GM04504 (cell line): Measurements from ENCODE around the gene EGR2.
A peak's percentile ranks its signal among the peaks of the same experiment; 100 is the strongest.

Experiments
- DNase-seq: peaks from one replicate; pipeline ENCODE4 v3.0.0-alpha.2; 2012; ENCODE audit warnings: low read depth

The EGR2 gene

DNA sequence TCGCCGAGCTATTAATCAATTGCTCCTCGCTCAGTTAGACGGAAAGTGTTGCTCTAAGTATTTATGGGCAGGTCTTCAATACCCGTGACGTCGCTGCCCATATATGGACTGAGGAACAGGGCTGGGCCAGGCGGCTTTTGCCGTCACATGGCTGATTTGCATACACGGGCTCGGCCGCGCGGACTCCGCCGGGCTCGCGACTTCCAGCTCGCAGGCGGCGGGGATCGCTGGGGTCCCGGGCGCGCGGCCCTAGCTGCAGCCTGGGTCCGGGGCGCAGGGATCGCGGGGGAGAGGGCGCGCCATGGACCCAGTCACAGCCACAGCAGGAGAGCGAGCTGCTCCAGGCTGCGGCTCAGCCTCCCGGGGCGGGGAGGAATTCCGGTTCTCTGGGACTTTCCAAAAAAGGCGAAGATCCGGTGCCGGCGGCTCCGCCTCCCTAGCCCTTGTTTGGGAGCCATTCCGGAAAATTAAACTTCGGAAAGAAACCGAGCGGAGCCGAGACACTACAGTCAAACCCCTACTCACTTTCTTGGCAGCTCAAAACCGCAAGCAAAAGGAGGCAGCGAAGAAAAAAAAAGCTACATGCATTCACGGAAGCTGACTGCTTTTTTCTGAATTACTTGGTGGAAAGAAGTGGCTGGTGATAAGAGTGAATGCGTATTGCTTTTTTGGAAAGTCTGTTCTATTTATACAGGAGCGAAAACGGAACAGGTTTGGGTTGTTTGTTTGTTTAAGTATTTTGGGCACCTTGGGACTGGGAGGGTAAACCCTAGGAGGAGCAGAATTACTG is at the start of gene EGR2:
TSS of gene EGR2 (minus strand) at position 36 of the 790 bp plus-strand sequence. CDS start 337 bp downstream, outside the sequence.
- peak; percentile 82 for DNase-seq

DNA sequence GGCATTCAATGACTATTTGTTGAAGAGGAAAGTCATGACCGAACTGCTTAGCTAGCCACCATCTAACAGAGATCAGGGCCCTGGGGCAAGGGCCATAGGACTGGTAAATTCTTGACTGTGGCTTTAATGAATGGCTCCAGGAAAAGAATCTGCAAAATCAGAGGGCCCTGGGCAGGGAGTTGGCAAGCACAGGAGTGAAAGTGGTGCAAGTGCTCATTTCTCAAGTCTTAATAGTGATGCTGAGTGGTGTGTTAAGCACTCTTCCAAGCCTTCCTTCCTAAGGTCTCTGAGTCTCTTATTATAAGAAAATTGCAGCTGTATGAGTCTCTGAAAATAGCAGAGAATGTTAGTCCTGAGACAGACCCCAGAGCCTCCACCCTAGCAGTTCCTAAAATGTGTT is 46.3 kb upstream of the EGR2 start:
- no peak for DNase-seq

DNA sequence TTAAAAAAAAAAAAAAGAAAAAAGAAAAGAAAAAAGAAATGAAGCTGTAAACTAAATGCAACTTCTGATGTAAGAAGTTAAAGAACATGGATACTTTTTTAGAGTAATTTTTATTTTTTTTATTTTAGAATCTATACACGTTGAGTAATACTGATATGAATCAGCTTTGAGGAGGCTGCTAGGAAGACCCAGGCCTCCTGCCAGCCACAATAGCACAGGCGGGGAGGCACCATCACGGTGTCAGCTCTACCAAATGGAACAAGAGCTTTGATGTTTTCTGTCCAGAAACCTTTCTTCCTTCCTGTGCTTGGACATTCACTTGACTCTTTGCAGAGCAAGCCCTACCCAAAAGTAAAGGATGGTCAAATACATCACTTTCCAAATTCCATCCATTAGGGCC is 45.3 kb upstream of the EGR2 start:
- no peak for DNase-seq

DNA sequence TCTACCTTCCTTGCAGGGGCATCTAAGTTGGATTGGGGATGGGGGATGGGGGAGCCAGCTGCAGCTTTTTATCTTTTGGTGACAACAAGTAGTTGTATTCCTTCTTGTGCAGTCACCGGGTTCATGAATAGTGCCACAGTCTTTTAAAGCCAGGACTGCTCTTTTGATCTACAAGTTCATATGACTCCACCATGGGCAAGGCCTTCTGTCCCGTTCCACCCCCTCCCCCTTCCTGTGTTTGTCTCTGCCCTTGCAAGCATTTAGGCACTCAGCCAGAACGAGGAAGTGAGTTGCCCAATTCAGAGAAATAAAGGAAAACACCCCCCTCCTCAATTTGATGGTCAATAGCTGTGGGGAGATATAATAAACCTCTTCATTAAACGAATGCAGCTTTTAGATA is 44.8 kb upstream of the EGR2 start:
- no peak for DNase-seq

DNA sequence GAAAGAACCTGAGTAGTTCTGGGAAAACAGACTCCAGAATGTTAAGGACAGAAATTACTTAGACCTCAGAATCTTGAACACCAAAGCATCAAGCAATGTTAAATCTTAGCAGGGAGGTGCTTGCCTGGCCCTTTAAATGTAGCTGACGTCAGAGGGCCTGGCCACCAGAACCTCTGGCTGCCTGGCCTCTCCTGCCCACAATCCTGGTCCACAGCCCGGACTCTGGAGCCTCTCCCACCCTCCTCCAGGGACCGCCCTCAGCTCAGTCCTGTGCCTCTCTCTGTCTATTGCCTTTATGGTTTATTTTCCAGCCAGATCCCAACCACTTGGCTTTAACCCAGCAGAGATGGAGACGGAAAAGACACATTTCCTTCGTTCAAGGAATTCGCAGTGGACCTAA is 42.2 kb upstream of the EGR2 start:
- peak; percentile 32 for DNase-seq

DNA sequence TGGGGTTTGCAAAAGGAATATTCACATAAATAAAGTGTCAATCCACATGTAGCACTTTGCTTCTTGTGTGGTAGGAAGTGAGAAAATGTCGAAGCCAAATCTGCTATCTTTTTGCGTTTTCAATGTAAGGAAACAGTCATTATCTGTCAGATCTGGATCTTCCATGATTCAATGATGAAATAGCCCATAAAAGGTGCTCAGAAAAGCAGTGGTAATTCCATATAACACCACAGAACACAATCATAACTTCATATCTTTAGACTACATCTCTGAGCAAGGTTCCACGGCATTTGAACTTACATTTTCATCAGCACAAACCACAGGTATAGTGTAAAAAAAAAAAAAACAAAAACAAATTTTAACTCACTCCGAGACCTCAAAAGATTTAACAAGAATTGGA is 39.9 kb upstream of the EGR2 start:
- DNase-seq: no peak

DNA sequence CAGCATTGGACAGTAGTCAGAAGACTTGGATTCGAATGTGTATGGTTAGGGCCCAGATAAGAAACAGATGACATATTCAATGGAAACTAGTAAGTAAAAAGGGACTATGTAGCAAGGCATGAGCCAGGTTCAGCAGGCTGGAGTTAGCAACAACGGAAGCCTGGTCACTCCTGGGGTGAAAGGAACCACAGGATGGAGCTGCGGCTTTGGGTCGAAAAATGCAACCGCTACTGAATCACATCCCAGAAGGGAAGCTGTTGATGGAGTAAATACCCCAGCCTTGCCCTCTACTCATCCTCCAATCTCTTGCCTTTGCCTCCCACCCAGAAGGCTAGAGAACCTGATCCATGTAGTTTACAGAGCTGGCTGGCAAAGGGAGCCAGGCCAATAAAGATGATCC is 37.5 kb upstream of the EGR2 start:
- no peak for DNase-seq

DNA sequence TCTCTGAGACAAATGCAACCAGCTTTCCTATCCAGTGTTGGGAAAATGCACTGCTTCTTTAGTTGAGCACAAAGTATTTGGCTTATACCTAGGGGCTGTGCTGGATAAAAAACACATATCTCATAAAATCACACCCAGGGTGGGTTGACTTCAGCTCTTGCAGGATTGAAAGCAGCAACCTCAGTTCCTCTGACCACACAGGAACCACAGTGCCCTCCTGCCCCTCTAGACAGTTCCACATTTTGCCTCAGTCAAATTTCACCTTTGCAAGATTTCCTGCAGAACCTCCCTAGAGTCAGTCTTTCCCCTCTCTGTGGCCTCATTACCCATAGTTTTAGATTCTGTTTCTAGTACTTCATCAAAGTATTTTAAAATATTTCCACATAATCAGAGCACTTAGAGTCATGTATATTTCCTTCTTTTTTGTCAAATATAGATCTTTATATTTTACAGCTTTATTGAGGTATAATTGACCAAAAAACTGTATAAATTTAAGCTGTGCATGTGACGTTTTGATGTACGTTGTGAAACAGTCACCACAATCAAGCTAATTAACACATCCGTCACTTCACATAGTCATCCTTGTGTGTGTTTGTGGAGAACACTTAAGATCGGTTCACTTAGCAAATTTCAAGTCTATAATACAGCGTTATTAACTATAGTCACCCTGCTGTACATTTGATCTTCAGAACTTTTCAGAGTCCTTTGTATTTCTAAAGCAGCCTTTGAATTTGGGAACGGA is 37.0 kb upstream of the EGR2 start:
- no peak for DNase-seq

DNA sequence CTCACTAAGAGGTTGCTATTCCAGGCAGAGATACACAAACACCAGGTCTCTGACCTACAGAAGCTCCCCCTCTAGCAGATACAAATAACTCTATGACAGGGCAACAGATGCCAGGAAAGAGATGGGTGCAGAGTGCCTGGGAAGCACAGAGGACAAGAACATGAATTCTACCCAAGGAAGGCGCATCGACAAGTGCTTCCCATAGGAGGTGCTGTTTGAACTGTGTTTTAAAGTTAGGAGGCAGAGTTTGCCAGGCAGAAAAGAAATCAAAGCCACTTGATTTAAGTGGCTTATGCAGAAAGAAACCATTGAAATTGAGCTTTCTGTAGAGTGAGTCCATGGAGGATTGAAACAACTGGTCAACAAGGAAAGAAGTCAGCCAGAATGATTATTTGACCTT is 35.3 kb upstream of the EGR2 start:
- DNase-seq: no peak

DNA sequence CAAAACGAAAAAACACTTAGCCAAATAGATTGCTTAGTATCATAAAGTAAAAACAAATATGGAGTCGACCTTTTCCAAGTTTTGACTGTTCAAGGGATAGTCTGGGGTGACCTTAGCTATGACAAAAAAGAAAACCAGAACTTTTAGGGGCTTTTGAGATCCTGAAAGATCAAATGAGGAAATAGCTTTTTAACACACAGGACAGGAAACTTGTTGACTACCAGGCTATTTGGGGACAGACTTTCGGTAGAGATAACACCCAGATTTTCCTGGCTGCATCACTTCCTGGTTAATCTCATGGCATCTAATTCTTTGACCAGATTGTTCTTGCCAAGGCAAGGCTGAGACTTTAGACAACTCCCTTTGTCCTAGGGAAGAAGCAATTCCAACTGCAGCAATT is 34.5 kb upstream of the EGR2 start:
- DNase-seq: no peak

DNA sequence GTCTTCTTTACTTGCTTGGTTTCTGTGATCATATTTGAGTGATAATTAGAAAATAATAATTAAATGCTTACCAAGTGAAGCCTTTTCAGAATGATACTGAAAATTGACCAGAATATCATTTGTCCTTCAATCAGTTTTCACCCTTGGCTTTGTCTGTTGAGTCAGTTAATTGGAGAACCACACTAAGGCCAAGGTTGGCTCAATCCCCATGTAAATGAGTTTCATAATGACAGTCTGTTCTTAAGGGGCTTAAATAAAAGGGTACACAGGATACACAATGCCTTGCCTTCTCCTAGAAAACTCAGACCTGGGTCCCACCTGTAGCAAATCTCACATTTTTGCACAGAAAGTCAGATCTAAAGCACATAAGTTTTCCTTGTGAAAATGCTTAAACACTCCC is 31.3 kb upstream of the EGR2 start:
- DNase-seq: no peak

DNA sequence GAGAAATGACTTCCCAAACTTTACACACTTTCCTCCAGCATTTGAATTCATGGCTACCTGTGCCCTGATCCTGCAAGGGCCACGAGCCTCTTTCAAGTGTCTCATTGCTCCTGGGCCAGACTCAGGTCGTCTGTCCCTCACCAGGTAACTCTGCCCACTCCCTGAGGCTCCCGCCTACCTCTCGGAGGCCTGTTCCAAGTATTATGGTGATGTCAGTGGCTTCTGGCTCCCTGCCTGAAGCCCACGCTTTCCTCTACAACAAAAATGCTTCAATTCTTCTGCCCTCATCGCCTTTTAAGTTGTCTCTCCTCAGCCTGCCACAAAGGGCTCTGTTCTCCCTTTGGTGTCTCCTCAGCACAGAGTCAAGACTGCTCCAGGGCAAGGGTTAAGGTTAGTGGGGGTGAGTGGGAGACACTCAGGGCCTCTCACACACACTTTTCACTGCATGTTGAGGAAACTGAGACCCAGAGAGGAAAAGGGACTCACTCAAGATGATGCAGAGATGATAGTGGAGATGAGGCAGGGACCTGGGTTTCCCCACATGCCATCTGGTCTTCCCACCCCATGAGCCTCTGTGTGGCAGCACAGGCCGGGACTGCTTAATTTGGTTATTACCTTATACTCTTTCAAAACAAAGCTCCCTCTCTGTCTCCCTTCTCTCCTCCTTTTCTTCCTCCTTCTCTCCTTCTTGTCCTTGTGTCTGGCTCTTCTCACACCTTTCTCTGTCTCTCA is 28.3 kb upstream of the EGR2 start:
- no peak for DNase-seq

DNA sequence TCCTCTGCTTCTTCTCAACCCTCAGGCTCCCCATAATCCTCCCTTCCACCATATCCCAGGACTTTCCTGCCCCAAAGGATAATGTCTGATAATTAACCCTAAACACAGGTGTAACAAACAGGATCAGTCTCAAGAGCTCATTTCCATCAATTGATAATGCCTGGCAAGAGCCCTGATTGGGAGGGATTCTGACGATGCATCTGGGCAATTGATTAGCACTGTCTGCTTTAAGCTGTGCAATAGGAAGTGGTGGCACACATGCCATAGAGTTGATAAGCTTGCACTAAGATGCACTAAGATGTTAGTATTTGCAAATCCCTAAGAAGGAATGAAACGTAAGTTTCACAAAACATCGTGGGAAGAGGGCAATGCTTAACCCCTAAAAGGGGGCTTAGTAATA is 27.4 kb upstream of the EGR2 start:
- DNase-seq: no peak

DNA sequence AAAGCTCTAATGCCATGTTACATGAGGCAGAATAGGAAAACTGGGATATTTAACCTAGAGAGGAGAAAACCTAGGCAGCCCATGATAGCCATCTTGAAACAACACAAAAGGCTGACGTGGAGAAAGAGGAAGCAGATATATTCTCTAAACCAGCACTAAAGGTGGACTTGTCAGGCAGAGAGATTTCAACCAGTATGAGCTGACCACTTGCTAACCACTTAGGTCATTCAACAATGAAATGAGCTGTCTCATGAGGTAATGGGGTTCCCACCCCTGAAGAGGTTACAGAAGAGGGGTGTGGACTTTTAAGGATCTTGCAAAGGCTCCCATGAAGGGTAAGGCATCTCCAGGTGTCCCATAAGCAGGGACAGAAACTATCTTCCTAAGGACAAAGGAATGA is 26.8 kb upstream of the EGR2 start:
- DNase-seq: no peak

DNA sequence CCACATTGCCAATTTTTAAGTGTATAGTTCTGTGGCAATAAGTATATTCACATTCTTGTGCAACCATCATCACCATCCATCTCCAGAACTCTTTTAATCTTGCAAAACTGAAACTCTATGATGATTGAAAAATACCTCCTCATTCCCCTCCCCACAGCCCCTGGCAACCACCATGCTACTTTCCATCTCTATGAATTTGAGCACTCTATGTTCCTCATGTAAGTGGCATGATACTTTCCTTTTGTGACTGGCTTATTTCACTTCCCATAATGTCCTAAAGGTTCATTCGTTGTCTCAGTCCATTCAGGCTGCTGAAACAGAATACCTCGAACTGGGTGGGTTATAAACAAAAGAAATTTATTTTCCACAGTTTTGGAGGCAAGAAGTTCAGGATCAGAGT is 23.4 kb upstream of the EGR2 start:
- DNase-seq: no peak

DNA sequence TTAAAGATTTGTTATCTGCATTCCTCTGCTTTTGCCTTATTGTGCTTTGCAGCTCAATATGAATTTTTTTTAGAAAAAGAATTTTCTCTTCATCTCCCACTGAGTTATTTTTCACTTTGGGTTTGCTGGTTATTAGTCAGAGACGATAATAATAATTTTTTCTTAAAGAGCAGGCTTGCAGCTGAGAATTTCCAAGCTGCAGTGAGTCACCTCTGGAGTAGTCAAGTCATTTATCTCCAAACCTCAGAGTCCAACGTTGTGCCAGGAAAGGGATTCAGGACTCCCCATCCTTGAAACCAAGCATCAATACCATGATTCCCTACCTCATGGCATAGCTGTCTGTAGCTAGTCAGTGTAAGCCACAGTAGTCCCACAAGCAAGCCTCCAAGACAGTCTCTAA is 15.2 kb upstream of the EGR2 start:
- DNase-seq: no peak

DNA sequence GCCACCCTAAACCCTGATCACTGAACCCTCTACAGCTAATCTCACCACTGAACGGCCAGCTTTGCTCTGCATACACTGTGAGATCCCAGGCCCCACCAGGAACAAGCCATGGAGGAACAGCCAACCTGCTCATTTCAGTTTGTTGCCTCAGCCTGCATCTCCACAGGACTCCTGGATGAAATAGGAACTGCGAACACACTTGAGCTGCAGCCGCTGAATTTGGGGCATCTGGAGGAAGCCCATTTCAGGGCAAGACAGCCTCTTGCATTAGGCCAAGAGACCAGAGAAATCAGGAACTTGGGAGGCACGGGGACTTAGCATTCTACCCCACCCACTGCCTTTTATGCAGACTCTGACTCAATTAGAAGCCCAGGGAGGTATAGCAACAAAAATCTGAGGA is 14.5 kb upstream of the EGR2 start:
- no peak for DNase-seq

DNA sequence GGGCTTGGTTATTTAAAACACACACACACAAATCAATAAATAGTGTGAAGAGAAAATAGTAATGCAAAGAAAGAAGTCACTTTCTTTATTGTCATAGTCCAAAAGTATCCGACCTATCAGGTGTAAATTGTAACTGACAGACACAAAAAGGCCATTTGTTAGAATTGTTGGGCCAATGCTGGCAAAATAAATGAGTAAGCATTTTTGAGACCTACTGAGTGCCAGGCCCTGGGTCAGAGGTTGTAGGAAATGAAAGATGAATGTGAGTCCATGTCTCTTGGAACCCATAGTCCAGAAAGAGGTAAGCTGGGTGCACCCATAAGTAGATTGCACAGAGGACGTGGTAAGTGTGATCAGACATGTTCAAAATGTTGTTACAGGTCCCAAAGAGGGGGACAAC is 13.5 kb upstream of the EGR2 start:
- no peak for DNase-seq

DNA sequence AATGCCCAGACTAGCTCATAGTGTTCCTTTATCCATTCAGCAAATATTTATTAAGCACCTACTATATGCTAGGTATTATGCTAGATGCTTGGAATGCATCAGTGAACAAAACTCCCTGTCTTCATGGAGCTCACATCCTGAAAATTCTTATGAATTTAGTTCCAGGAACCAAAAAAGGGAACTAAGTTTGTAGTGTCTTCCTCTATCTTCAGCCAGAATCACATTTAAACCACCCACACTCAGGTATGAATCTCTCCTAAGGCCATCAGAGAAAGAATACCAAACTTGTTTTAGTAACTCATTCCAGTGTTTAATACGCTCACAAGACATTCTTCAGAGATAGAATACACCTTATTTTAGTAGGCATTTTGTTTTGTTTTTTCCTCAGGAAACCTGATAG is 10.1 kb upstream of the EGR2 start:
- no peak for DNase-seq

DNA sequence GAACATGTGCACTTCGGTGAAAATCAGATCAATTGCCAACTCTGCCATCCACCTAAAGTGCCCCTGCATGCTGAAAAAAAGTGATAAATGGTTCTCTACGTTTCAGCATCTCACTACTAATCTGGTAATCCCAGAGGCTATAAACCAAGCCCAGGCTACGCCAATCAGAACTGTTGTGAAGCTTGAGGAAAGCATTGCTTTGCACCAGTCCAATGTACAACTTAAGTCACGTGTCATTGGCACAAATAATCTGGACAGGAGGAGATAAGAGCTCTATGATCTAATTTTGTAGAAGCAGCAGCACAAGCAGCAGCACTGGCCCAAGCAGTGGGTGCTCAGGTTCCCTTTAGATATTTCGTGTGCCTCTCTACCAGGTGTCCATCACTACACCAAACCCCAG is 4.4 kb upstream of the EGR2 start:
- no peak for DNase-seq

DNA sequence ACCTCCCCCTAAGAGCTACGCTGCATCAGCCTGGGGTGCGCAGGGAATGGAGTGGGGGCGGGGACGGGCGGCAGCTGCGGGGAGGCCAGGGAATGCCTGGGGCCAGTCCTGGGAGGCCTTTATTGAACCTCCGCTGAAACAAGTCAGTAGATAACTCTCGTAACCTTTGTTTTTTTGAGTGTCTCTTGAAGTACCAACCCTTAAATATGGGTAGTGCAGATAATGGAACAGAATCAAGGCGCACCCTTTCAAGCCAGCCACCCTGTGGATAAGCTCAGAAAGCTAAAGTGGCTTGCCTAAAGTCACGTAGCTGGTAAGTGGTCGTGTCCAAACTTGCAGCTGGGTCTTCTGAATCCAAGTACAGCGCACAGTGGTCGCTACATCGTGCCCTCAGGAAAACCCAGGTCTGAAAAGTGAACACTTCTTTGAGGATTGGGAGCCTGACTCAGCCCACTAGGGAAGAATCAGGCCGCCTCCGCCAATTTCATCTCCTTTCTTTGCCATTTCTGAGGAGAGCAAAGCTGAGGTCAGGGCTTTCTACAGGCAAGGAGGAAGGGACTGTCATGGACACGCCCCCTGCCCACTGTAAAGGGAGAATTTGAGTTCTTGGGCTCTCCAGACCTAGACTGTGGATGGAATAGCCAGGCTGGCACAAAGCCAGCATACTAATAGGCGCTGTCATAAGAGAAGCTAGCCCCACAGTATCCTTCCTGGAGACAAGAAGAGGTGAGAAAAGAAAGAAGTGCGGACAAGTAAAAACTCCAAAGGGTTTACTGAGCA is 3.2 kb upstream of the EGR2 start:
- no peak for DNase-seq

DNA sequence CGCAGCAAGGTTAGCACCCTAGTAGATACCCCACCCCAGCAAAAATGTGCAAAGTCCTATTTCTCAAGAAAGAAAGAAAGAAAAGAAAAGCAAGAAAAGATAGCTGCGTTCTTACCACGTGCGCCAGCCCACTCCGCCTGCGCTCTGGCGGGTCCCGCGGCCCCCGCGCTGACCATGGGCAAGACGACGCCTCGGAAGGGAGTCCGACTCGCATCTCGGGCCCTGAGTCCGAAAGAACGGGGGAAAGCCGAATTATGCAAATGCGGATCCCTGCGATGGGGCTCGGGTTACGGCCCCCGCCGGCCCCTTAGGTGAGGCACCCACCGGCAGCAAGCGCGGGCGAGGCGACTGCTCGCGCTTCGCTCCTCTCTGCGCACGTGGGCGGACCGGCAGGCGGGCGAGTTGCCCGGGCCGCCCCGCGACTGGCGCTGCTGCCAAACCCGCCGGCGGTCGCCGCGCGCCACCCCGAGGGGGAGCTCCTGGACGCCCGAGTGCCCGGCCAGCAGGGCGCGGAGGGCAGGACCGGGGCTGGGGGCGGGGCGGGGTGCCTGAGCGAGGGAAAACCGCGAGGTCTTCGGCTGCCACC is 2.4 kb upstream of the EGR2 start:
- DNase-seq: no peak
